ENCODE measurements around the gene SORCS2. TPM values are rescaled to one million over a fixed set of nuclear protein-coding genes. Genes with fewer than 3 reads are reported as not detected.

Gene SORCS2
- total and polyA plus RNA-seq, 2 of the 13 experiments (the other 11 are each of a cell fraction or from before 2014, with no cell fraction given), result 0.82 to 1.0 TPM

GRCh38 chr4:7466904-7467303 is 274.6 kb downstream of the SORCS2 start:
- in situ Hi-C loops (cut with HindIII; ENCODE audit: extremely low pct_ligation_motif_present, low pct_unique_long_range_greater_than_20kb), result no loop called here
- no peak for TF ChIP-seq FOXM1 (CRISPR knock-in tag; IDR thresholded peaks at IDR 0.05)
- no peak for TF ChIP-seq KDM6A (CRISPR knock-in tag; IDR thresholded peaks at IDR 0.05; ENCODE audit: low read depth)
- no peak for TF ChIP-seq FLYWCH1 (CRISPR knock-in tag; IDR thresholded peaks at IDR 0.05)
- TF ChIP-seq NFE2 (CRISPR knock-in tag; IDR thresholded peaks at IDR 0.05), result no peak
- no peak for TF ChIP-seq HMG20A (CRISPR knock-in tag; IDR thresholded peaks at IDR 0.05; ENCODE audit: borderline replicate concordance)
- no peak for TF ChIP-seq ZNF800 (CRISPR knock-in tag; IDR thresholded peaks at IDR 0.05)
- no peak for TF ChIP-seq FOXK1 (CRISPR knock-in tag; IDR thresholded peaks at IDR 0.05; ENCODE audit: borderline replicate concordance, low read depth)
- TF ChIP-seq FOXC1 (CRISPR knock-in tag; IDR thresholded peaks at IDR 0.05; ENCODE audit: borderline replicate concordance), result no peak
- no peak for TF ChIP-seq NFYB (CRISPR knock-in tag; IDR thresholded peaks at IDR 0.05)
- no peak for TF ChIP-seq CENPBD1 (CRISPR knock-in tag; IDR thresholded peaks at IDR 0.05; ENCODE audit: borderline replicate concordance, low read depth)
- TF ChIP-seq ZNF296 (CRISPR knock-in tag; conservative IDR thresholded peaks at IDR 0.05), result no peak
- TF ChIP-seq ZNF550 (CRISPR knock-in tag; IDR thresholded peaks at IDR 0.05; ENCODE audit: borderline replicate concordance), result no peak
- no peak for TF ChIP-seq NFKB2 (CRISPR knock-in tag; IDR thresholded peaks at IDR 0.05; ENCODE audit: borderline replicate concordance)
- TF ChIP-seq PBX3 (CRISPR knock-in tag; IDR thresholded peaks at IDR 0.05; ENCODE audit: borderline replicate concordance), result no peak
- TF ChIP-seq ZNF253 (CRISPR knock-in tag; IDR thresholded peaks at IDR 0.05; ENCODE audit: borderline replicate concordance), result no peak
- Histone ChIP-seq H3K27me3 (ENCODE audit: control insufficient read depth in 1 of 2, insufficient read depth in 2 of 2, low read length in 2 of 2) (peaks cover 3 to 42% of the 10 kb centered on the region in 2 experiments; a peak in 3 of 5 replicates), H3K9ac (ENCODE audit: insufficient read depth, low read depth, low read length) (no peak overlapping the region), H3K4me2 (ENCODE audit: low read depth, low read length) (no peak overlapping the region), H3K4me3 (replicated peaks in 1 of 3; ENCODE audit: insufficient read depth in 1 of 3, low read depth in 2 of 3, low read length in 3 of 3) (no peak overlapping the region), H3K79me2 (ENCODE audit: insufficient read depth, low read length) (no peaks in the 10 kb centered on the region), H3K9me3 (ENCODE audit: low read length) (no peaks in the 10 kb centered on the region), H2AFZ (ENCODE audit: low read length) (no peak overlapping the region), H3K27ac (ENCODE audit: extremely low read length, insufficient read depth, low read length) (no peak overlapping the region), H4K20me1 (ENCODE audit: insufficient read depth, low read length) (no peaks in the 10 kb centered on the region), H3K36me3 (replicated peaks in 1 of 2; ENCODE audit: control insufficient read depth in 1 of 2, insufficient read depth in 2 of 2, low read length in 2 of 2) (no peaks in the 10 kb centered on the region), H3K4me1 (ENCODE audit: insufficient read depth, low read length) (no peaks in the 10 kb centered on the region)
- BruUV-seq (replicated peaks), result no TSS peak
- no CpG with 5 or more reads among the region's 7 CpGs for WGBS (ENCODE audit: low lambda C conversion rate)
- intact Hi-C loops (cut with micrococcal nuclease; ENCODE audit: unreplicated experiment), result no loop called here
- FAIRE-seq (no peak), ATAC-seq (no peak), DNase-seq (ENCODE audit: low spot score) (no peak)
- ChIA-PET POLR2A (no interaction called here), CTCF (ENCODE audit: low intra/inter-chr PET ratio, low total read pairs) (no interaction called here)
